Left ventricle myocardium inferior (tissue), 1 donor: ENCODE data around the gene C3orf85. TPM values are rescaled to one million over a fixed set of nuclear protein-coding genes. Genes with fewer than 3 reads are reported as not detected.

Experiments used
- DNase-seq: peaks from one replicate; pipeline ENCODE4 v3.0.0-alpha.2; 2020
- H3K27ac ChIP-seq: fragments of 200-600 bp; replicated peaks from 2 replicates; pipeline ENCODE4 v1.8.0; 2021
- H3K27me3 ChIP-seq: fragments of 200-600 bp; 2 replicates; pipeline ENCODE4 v1.8.0; 2021; ENCODE audit warnings: low read depth
- H3K36me3 ChIP-seq: fragments of 200-600 bp; 2 replicates; pipeline ENCODE4 v1.8.0; 2021
- H3K4me1 ChIP-seq: fragments of 200-600 bp; 2 replicates; pipeline ENCODE4 v1.8.0; 2021
- H3K4me3 ChIP-seq: fragments of 200-600 bp; 2 replicates; pipeline ENCODE4 v1.8.0; 2021; ENCODE audit warnings: mild to moderate bottlenecking, moderate library complexity
- H3K9me3 ChIP-seq: fragments of 200-600 bp; replicated peaks from 2 replicates; pipeline ENCODE4 v1.8.0; 2021
- intact Hi-C: fragments of 100-400 bp; cut with micrococcal nuclease; formaldehyde crosslinking; loops from one replicate; pipeline ENCODE4 v1.11.0; 2022
- total RNA-seq: library from RNA; stranded (reverse); fragmentation: NEBNext Ultra II Directional; extraction: Animal tissue kit (Norgen Biotek cat#: 25700); gene quantifications from one replicate; pipeline ENCODE4 v1.2.1, GENCODE V29; 2021
- TF ChIP-seq, protein P1 (sequence below): fragments of 200-600 bp; IDR thresholded peaks from 2 replicates; pipeline ENCODE4 v1.8.0; 2021; ENCODE audit warnings: antibody characterized with exemption, mild to moderate bottlenecking, borderline replicate concordance
- donor health status: DM: no; HTN: yes; CAD: no; lungs with severe emphysema.

C3orf85 gene
- total RNA-seq, 1 donor from 2014 or later, result not detected

DNA sequence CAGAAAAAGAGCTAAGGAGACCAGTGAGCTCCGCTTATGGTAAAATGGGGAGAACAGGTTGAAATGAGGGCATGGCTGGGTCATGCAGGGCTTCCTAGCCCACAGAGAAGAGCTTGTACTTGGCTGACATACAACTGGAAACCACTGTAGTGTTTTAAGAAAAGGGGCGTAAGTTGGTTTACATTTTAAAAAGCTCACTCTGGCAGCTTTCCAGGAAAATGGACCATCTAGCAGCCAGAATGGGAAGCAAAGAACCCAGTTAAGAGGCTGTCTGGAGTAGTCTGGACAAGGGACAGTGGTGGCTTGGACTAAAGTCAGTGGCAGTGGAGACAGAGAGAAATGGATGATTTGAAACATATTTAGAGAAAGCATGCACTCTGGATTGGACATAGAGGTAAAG is 20.5 kb upstream of the C3orf85 start:
- peaks cover 4% of the 10 kb centered on the region for H3K27me3 ChIP-seq
- TF ChIP-seq, protein P1, sequence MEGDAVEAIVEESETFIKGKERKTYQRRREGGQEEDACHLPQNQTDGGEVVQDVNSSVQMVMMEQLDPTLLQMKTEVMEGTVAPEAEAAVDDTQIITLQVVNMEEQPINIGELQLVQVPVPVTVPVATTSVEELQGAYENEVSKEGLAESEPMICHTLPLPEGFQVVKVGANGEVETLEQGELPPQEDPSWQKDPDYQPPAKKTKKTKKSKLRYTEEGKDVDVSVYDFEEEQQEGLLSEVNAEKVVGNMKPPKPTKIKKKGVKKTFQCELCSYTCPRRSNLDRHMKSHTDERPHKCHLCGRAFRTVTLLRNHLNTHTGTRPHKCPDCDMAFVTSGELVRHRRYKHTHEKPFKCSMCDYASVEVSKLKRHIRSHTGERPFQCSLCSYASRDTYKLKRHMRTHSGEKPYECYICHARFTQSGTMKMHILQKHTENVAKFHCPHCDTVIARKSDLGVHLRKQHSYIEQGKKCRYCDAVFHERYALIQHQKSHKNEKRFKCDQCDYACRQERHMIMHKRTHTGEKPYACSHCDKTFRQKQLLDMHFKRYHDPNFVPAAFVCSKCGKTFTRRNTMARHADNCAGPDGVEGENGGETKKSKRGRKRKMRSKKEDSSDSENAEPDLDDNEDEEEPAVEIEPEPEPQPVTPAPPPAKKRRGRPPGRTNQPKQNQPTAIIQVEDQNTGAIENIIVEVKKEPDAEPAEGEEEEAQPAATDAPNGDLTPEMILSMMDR, result no peak
- H3K36me3 ChIP-seq, result no peaks in the 10 kb centered on the region
- H3K4me3 ChIP-seq, result no peak overlapping the region
- no peaks in the 10 kb centered on the region for H3K9me3 ChIP-seq
- intact Hi-C loops, result no loop called here
- no peak for DNase-seq
- H3K4me1 ChIP-seq, result no peaks in the 10 kb centered on the region
- no peak overlapping the region for H3K27ac ChIP-seq

DNA sequence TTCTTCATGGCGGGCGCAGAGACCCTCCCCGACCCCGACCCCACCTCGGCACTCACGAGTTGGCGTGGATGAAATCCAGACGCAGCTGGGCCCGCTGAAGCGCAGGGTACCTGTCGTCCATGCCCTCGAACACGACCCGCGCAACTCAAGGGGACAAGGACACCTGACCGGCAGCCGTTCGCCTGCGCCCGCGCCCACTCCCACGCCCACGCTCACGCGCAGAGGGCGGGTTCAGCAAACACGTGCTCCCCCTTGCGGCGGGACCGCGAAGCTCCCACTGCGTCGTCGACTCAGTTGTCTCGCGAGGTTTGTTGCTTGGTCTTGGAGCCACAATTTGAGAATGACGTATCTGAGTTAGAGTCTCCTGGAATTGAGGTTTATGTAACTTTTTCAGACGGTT is 18.6 kb upstream of the C3orf85 start, which contains the start of gene MORC1:
Gene MORC1, minus strand, starts transcription at position 196 of the 400 bp plus-strand sequence. Its CDS starts 75 bp downstream, at position 121.
- Histone ChIP-seq H3K36me3 (no peaks in the 10 kb centered on the region), H3K4me1 (no peaks in the 10 kb centered on the region), H3K4me3 (no peak within 1 kb of the TSS), H3K9me3 (no peaks in the 10 kb centered on the region), H3K27ac (no peak within 1 kb of the TSS), H3K27me3 (peaks cover 4% of the 10 kb centered on the region)
- TF ChIP-seq, protein P1, result no peak
- intact Hi-C loops, result no loop called here
- no peak for DNase-seq

DNA sequence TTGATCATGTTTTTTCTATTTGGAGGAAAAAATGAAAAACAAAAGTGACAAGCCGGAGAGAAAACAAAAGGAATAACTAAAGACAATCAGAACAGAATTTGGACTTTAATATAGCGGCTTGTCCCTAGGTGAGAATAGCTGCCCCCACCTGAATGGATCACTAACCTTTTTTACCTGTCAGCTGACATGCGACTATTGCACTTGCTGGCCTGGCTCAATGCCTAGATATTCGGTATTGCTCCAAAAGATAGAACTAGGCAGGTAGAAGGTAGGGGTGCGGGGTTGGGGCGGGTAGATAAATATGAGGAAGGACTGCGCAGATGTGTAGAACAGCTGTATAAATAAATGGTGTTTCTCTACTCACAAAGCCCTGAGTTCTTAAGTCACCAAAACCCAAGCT is 17.9 kb upstream of the C3orf85 start:
- Histone ChIP-seq H3K4me1 (no peaks in the 10 kb centered on the region), H3K9me3 (no peaks in the 10 kb centered on the region), H3K27me3 (peaks cover 4% of the 10 kb centered on the region), H3K36me3 (no peaks in the 10 kb centered on the region), H3K27ac (no peak overlapping the region), H3K4me3 (no peak overlapping the region)
- TF ChIP-seq, protein P1, result no peak
- DNase-seq, result no peak
- intact Hi-C loops, result no loop called here

DNA sequence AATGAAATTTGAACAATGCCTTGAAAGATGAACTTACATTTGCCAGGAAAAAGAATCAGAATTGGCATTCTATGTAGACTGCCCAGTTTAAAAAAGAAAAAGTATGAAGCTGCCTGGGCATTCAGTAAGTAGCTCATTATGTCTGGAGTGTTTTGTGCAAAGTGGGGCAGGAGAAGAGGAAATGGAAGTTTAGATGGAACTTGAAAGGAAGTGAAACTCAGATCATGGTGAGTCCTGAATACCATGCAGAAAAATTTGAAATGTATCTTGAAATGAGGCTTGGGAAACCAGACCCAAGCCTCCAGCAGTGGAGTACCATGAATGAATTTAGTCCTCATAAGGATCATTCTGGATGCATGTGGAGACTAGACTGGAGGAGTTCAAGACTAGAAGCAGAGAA is 13.8 kb upstream of the C3orf85 start:
- intact Hi-C loops, result no loop called here
- H3K27ac ChIP-seq, result no peak overlapping the region
- no peaks in the 10 kb centered on the region for H3K4me1 ChIP-seq
- no peaks in the 10 kb centered on the region for H3K27me3 ChIP-seq
- TF ChIP-seq, protein P1, result no peak
- H3K36me3 ChIP-seq, result no peaks in the 10 kb centered on the region
- no peaks in the 10 kb centered on the region for H3K9me3 ChIP-seq
- DNase-seq, result no peak
- H3K4me3 ChIP-seq, result no peak overlapping the region

DNA sequence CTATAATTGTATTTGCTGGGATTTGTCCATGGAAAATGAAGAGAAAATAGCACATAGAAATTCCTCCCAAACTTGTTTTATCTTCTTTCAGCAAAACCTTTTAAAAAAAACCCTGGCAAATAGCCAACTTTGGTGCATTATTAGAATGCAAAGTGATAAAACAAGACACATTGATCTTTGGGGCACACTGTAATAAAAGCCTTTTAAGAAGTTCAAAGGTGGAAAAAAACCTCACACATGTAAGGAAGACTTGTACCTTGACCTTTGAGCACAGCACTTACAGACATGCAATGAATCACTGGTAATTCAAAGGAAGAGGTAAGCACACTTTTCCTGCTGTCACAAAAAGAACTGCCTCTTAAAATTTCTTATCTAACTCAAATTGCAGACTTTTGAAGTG is 10.6 kb upstream of the C3orf85 start:
- H3K36me3 ChIP-seq, result no peaks in the 10 kb centered on the region
- intact Hi-C loops, result no loop called here
- no peaks in the 10 kb centered on the region for H3K27me3 ChIP-seq
- no peaks in the 10 kb centered on the region for H3K4me1 ChIP-seq
- H3K27ac ChIP-seq, result no peak overlapping the region
- no peak for DNase-seq
- H3K4me3 ChIP-seq, result no peak overlapping the region
- H3K9me3 ChIP-seq, result no peaks in the 10 kb centered on the region
- TF ChIP-seq, protein P1, result no peak

DNA sequence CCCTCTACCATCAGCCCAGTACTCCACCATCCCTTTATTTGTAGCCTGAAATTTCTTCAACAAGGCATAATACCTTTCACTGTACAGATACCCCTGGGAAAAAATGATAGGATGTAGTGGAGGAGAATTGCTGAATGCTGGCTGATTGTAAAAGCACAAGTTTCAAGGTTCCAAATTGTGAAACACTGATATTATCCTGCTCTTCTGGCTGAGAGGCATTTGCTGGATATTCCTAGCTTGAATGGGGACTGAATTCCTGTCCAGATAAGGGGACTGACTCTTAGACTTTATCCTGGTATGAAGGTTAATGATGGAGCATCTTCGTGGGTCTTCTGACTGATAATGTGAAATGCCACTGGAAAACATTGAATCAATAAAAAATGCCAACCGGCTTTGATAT is 9.0 kb upstream of the C3orf85 start:
- Histone ChIP-seq H3K9me3 (no peaks in the 10 kb centered on the region), H3K4me3 (no peak overlapping the region), H3K27me3 (no peaks in the 10 kb centered on the region), H3K36me3 (no peaks in the 10 kb centered on the region), H3K4me1 (no peaks in the 10 kb centered on the region), H3K27ac (no peak overlapping the region)
- intact Hi-C loops, result no loop called here
- TF ChIP-seq, protein P1, result no peak
- no peak for DNase-seq
